Gastroesophageal sphincter (tissue), 3 donors: ENCODE measurements around the gene CHSY1.

Experiments used
- EP300 ChIP-seq: sonication (generic); formaldehyde crosslinking; IDR thresholded peaks from one replicate; pipeline ENCODE4 v1.6.1; 2017; ENCODE audit warnings: antibody characterized with exemption, mild to moderate bottlenecking
- POLR2A ChIP-seq, 2 donors: fragments of 450-650 bp; IDR thresholded peaks; one replicate each; pipeline ENCODE4 v1.6.1; 2017; ENCODE audit warnings: antibody characterized with exemption in 2 of 2, mild to moderate bottlenecking in 2 of 2, moderate library complexity in 1 of 2
- POLR2AphosphoS5 ChIP-seq: sonication (generic); formaldehyde crosslinking; IDR thresholded peaks from one replicate; pipeline ENCODE4 v1.6.1; 2017; ENCODE audit warnings: antibody characterized with exemption
- TF ChIP-seq, protein P1 (sequence below), 4 experiments: fragments of 200-600 bp in 2 of 4; fragments of 450-650 bp in 2 of 4; sonication (generic) in 1 of 4; IDR thresholded peaks; one replicate each; pipeline ENCODE4 v1.5.1; 2017 to 2019; ENCODE audit warnings: antibody characterized with exemption in 4 of 4, mild to moderate bottlenecking in 2 of 4, moderate library complexity in 2 of 4

DNA sequence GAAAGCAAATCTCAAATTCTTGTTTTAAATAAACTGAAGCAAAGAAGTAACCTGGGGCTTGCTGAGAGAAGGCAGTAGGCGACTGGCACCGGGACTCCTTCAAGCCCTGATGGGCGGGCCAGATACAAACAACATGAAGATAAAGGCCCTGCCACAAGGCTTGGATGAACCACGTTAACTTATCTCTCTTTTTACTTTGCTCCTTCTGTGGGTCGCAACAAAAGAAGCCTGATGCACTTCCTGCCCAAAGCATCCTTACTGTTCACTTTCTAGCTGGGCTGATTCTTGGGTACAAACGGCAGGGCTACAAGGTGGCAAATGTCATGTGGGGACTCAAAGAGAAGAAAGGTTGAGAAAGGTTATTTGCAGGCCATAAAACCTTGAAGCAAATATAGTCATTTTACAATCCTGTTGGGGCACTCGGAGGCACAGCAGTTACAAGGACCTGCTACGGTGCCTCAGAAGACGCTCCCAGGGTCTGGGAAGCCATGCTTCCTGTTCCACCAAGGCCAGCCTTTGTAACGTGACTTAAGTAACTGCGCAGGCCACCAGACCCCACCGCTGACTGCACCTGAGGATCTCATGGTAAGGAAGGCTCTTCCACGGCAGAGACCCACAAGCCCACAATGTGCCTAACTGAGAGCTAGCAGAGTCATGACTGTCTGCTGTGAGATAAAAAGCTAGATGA, 71.1 kb downstream of the CHSY1 start:
- TF ChIP-seq, protein P1, sequence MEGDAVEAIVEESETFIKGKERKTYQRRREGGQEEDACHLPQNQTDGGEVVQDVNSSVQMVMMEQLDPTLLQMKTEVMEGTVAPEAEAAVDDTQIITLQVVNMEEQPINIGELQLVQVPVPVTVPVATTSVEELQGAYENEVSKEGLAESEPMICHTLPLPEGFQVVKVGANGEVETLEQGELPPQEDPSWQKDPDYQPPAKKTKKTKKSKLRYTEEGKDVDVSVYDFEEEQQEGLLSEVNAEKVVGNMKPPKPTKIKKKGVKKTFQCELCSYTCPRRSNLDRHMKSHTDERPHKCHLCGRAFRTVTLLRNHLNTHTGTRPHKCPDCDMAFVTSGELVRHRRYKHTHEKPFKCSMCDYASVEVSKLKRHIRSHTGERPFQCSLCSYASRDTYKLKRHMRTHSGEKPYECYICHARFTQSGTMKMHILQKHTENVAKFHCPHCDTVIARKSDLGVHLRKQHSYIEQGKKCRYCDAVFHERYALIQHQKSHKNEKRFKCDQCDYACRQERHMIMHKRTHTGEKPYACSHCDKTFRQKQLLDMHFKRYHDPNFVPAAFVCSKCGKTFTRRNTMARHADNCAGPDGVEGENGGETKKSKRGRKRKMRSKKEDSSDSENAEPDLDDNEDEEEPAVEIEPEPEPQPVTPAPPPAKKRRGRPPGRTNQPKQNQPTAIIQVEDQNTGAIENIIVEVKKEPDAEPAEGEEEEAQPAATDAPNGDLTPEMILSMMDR (IDR thresholded peaks at IDR 0.05): no peak
- TF ChIP-seq POLR2AphosphoS5: no peak
- TF ChIP-seq POLR2A (IDR thresholded peaks at IDR 0.05): no peak
- TF ChIP-seq EP300: no peak
